GM12878 (cell line): Measurements from ENCODE around the gene TMEM161B. TPM values are rescaled to one million over a fixed set of nuclear protein-coding genes. Genes with fewer than 3 reads are reported as not detected.

Experiments used
- ATAC-seq: fragments of 200-7000 bp; cut with Tn5 transposase; 3 replicates; pipeline ENCODE4 v1.9.1; 2020; ENCODE audit warnings: mild to moderate bottlenecking, moderate library complexity
- BruUV-seq: library from RNA; stranded (reverse); fragments of 400-500 nt; replicated peaks from 2 replicates; lab custom pipeline; 2021; lab: Mats Ljungman, UMichigan
- CTCF ChIA-PET: fragments of 300-600 bp; sonication (Branson Sonifier 250); formaldehyde crosslinking; extraction: SDS; loops from one replicate; lab custom pipeline; 2021; ENCODE audit warnings: inconsistent platforms; lab: Yijun Ruan, JAX
- POLR2A ChIA-PET: fragments of 350-600 bp; formaldehyde crosslinking; extraction: SDS; loops from one replicate; lab custom pipeline; 2021; ENCODE audit warnings: inconsistent platforms; lab: Charles Lee
- RAD21 ChIA-PET: fragments of 300-600 bp; sonication (Branson Sonifier 250); formaldehyde crosslinking; loops from one replicate; lab custom pipeline; 2023; ENCODE audit warnings: antibody characterized with exemption; ENCODE audit not compliant: unreplicated experiment; lab: Charles Lee
- SMC1A ChIA-PET: fragments of 300-600 bp; sonication (Branson Sonifier 250); formaldehyde crosslinking; loops from one replicate; lab custom pipeline; 2023; ENCODE audit not compliant: unreplicated experiment, uncharacterized antibody; lab: Charles Lee
- DNase-seq: peaks from one replicate; pipeline ENCODE4 v3.0.0-alpha.2; 2011; ENCODE audit warnings: low read depth, low spot score
- FAIRE-seq: peaks from 3 replicates; lab custom pipeline; 2011; peaks lifted over from hg19 to GRCh38; lab: Jason Lieb, UNC
- H2AFZ ChIP-seq: 2 replicates; pipeline ENCODE4 v1.6.0; 2011; ENCODE audit warnings: low read depth, low read length, control low read depth; ENCODE audit not compliant: control insufficient read depth
- H3K27ac ChIP-seq: 2 replicates; pipeline ENCODE4 v1.5.1; 2011; ENCODE audit warnings: control low read depth; ENCODE audit not compliant: control insufficient read depth, insufficient read depth
- H3K27me3 ChIP-seq, 2 experiments: replicated peaks in 1 of 2; 2 replicates each; pipeline versions ENCODE4 v1.6.0 to v1.6.1; 2011; ENCODE audit warnings: low read length in 1 of 2; ENCODE audit not compliant: control insufficient read depth in 2 of 2, insufficient read depth in 2 of 2
- H3K36me3 ChIP-seq, 2 experiments: 2 replicates each; pipeline ENCODE4 v1.5.1; 2011; ENCODE audit warnings: low read length in 1 of 2; ENCODE audit not compliant: control insufficient read depth in 2 of 2, insufficient read depth in 2 of 2
- H3K4me1 ChIP-seq: 2 replicates; pipeline ENCODE4 v1.6.1; 2011; ENCODE audit warnings: mild to moderate bottlenecking, low read length, moderate library complexity, mixed read lengths; ENCODE audit not compliant: control insufficient read depth, insufficient read depth
- H3K4me2 ChIP-seq: 2 replicates; pipeline ENCODE4 v1.6.0; 2011; ENCODE audit warnings: control low read depth; ENCODE audit not compliant: control insufficient read depth, insufficient read depth
- H3K4me3 ChIP-seq: fragments of 200-600 bp; sonication (generic); 2 replicates; pipeline ENCODE4 v1.5.1; 2016
- H3K79me2 ChIP-seq: 2 replicates; pipeline ENCODE4 v1.6.0; 2011; ENCODE audit warnings: low read length; ENCODE audit not compliant: control insufficient read depth, insufficient read depth
- H3K9ac ChIP-seq: 2 replicates; pipeline ENCODE4 v1.8.0; 2011; ENCODE audit warnings: low read length, control low read depth, mixed read lengths; ENCODE audit not compliant: control insufficient read depth, insufficient read depth
- H3K9me3 ChIP-seq: replicated peaks from 3 replicates; pipeline ENCODE4 v1.5.1; 2011; ENCODE audit warnings: mild to moderate bottlenecking, low read length; ENCODE audit not compliant: control insufficient read depth, insufficient read depth
- H4K20me1 ChIP-seq: 2 replicates; pipeline ENCODE4 v1.6.0; 2011; ENCODE audit not compliant: control insufficient read depth, insufficient read depth
- DPF2 ChIP-seq: fragments of 450-650 bp; IDR thresholded peaks from 2 replicates; pipeline ENCODE4 v1.6.1; 2017; ENCODE audit warnings: mild to moderate bottlenecking
- E2F8 ChIP-seq: fragments of 450-650 bp; IDR thresholded peaks from 2 replicates; pipeline ENCODE4 v1.6.1; 2018; ENCODE audit warnings: mild to moderate bottlenecking, low read depth, moderate library complexity; ENCODE audit not compliant: partially characterized antibody
- GABPA ChIP-seq: IDR thresholded peaks from 2 replicates; pipeline ENCODE4 v1.6.1; 2014; ENCODE audit warnings: antibody characterized with exemption, low read depth, mild to moderate bottlenecking, inconsistent platforms
- IRF4 ChIP-seq: IDR thresholded peaks from 2 replicates; pipeline ENCODE4 v1.6.1; 2011; ENCODE audit warnings: low read depth, low read length
- JUNB ChIP-seq: IDR thresholded peaks from 2 replicates; pipeline ENCODE4 v1.6.1; 2016; ENCODE audit warnings: antibody characterized with exemption, mild to moderate bottlenecking
- KAT2A ChIP-seq: conservative IDR thresholded peaks from 2 replicates; pipeline ENCODE4 v1.6.1; 2011; ENCODE audit warnings: low read depth, low read length; ENCODE audit not compliant: control insufficient read depth
- NFYB ChIP-seq: IDR thresholded peaks from 2 replicates; pipeline ENCODE4 v1.6.1; 2011; ENCODE audit warnings: low read depth, mild to moderate bottlenecking, low read length, improper control_type of control experiment, moderate library complexity; ENCODE audit not compliant: insufficient read depth
- NR2C2 ChIP-seq: IDR thresholded peaks from 2 replicates; pipeline ENCODE4 v1.6.1; 2011; ENCODE audit warnings: borderline replicate concordance, low read depth; ENCODE audit not compliant: control insufficient read depth, insufficient read length
- NRF1 ChIP-seq: conservative IDR thresholded peaks from 2 replicates; pipeline ENCODE4 v1.6.1; 2011; ENCODE audit warnings: mild to moderate bottlenecking, low read depth, low read length, improper control_type of control experiment
- RELA ChIP-seq: fragments of 450-650 bp; IDR thresholded peaks from 2 replicates; pipeline ENCODE4 v1.8.0; 2014; ENCODE audit warnings: borderline replicate concordance; ENCODE audit not compliant: partially characterized antibody
- SUZ12 ChIP-seq: fragments of 200-600 bp; sonication (generic); IDR thresholded peaks from one replicate; pipeline ENCODE4 v1.6.1; 2018; ENCODE audit warnings: antibody characterized with exemption, mild to moderate bottlenecking; ENCODE audit not compliant: unreplicated experiment
- TCF7 ChIP-seq: IDR thresholded peaks from 2 replicates; pipeline ENCODE4 v1.6.1; 2014; ENCODE audit warnings: antibody characterized with exemption, borderline replicate concordance
- ZBTB11 ChIP-seq: fragments of 450-650 bp; formaldehyde crosslinking; IDR thresholded peaks from 2 replicates; pipeline ENCODE4 v1.5.0; 2022; ENCODE audit warnings: mild to moderate bottlenecking, missing genetic modification characterization
- ZNF274 ChIP-seq: IDR thresholded peaks from one replicate; pipeline ENCODE4 v1.8.0; 2011; ENCODE audit not compliant: insufficient read length, insufficient read depth
- in situ Hi-C: fragments of 300-500 bp; cut with MboI; formaldehyde crosslinking; loops from 9 replicates; pipeline ENCODE4 v1.14.3; 2018; ENCODE audit warnings: mixed read lengths
- intact Hi-C: fragments of 100-400 bp; cut with micrococcal nuclease; formaldehyde crosslinking; loops from one replicate; pipeline ENCODE4 v1.14.2; 2022; ENCODE audit not compliant: unreplicated experiment
- polyA plus RNA-seq, 11 experiments: library from polyadenylated mRNA; depleted of rRNA in 4 of 11; unstranded in 6 of 11; stranded (reverse) in 5 of 11; fragments of >200 nt; fragmentation: Nextera tagmentation in 4 of 11; fragmentation: Illumina TruSeq in 1 of 11; extraction: Ambion mirVana in 4 of 11; extraction: Trizol in 1 of 11; gene quantifications; 1 replicate in 1 of 11; 2 replicates in 10 of 11; pipeline versions ENCODE4 v1.2.1 to v1.2.3, GENCODE V29; 2011 to 2016; ENCODE audit warnings: inconsistent platforms in 2 of 11, missing spikeins in 2 of 11, low read depth in 1 of 11
- total RNA-seq, 4 experiments: library from RNA; depleted of rRNA in 3 of 4; stranded (reverse); fragments of >200 nt in 3 of 4; fragmentation: Illumina TruSeq in 1 of 4; extraction: Trizol in 1 of 4; gene quantifications; 2 replicates each; pipeline versions ENCODE4 v1.2.1 to v1.2.3, GENCODE V29; 2013 to 2021
- TF ChIP-seq, protein P1 (sequence below): IDR thresholded peaks from 2 replicates; pipeline ENCODE4 v1.6.1; 2011; ENCODE audit warnings: low read depth, mild to moderate bottlenecking, low read length, moderate library complexity, borderline replicate concordance; ENCODE audit errors: extremely low read depth

Gene TMEM161B
- total and polyA plus RNA-seq, 10 of the 15 experiments (the other 5 are each of a cell fraction or from before 2014, with no cell fraction given): 13.8 to 38.9 (median 25.0) TPM

DNA sequence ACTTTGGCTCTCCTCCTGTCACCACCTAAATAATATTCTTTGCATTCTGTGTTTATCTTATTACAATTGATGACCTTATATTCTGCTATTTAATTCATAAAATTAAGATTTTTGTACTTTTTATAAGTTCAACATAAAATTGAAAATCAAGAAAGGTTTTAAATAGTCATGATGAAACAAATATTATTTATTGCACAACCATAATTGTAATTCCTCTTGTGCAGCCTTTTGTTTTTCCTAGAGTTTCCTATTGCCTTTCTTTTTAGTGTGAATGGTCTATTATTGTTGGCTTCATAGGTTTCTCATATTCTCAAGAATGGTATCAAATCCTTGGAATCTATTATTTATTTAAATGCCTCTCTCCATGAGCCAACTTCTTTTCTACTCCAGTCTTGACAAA lies 117.9 kb downstream of the TMEM161B start:
- Histone ChIP-seq H3K36me3 (no peaks in the 10 kb centered on the region), H3K27ac (no peak overlapping the region), H2AFZ (no peak overlapping the region)
- DNase-seq: no peak
- in situ Hi-C loops: no loop called here
- TF ChIP-seq RELA: no peak
- TF ChIP-seq IRF4: no peak
- TF ChIP-seq NRF1: no peak
- no peak for TF ChIP-seq KAT2A
- TF ChIP-seq TCF7: no peak
- no peak for TF ChIP-seq GABPA
- TF ChIP-seq DPF2: no peak
- no peak for TF ChIP-seq E2F8
- TF ChIP-seq ZNF274: no peak
- no peak for TF ChIP-seq NR2C2
- TF ChIP-seq ZBTB11 (CRISPR knock-in tag): no peak
- TF ChIP-seq SUZ12: no peak
- TF ChIP-seq, protein P1, sequence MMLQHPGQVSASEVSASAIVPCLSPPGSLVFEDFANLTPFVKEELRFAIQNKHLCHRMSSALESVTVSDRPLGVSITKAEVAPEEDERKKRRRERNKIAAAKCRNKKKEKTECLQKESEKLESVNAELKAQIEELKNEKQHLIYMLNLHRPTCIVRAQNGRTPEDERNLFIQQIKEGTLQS: no peak
- no peak for TF ChIP-seq JUNB
- TF ChIP-seq NFYB: no peak
- TF ChIP-seq, all 136 proteins: peak for 0
- H3K9me3 ChIP-seq: no peaks in the 10 kb centered on the region
- no peak overlapping the region for H3K4me3 ChIP-seq
- ChIA-PET CTCF (no interaction called here), SMC1A (no interaction called here), POLR2A (no interaction called here), RAD21 (no interaction called here)
- intact Hi-C loops: no loop called here
- no TSS peak for BruUV-seq
- no peak for FAIRE-seq
- H3K4me2 ChIP-seq: no peak overlapping the region
- ATAC-seq: no peak
- H3K4me1 ChIP-seq: no peaks in the 10 kb centered on the region
- H3K79me2 ChIP-seq: no peaks in the 10 kb centered on the region
- peaks cover 2 to 4% of the 10 kb centered on the region in 2 experiments for H3K27me3 ChIP-seq
- H3K9ac ChIP-seq: no peak overlapping the region
- no peaks in the 10 kb centered on the region for H4K20me1 ChIP-seq
